Small intestine (tissue), 7 donors: ENCODE results near the gene TRAF7. TPM values are rescaled to one million over a fixed set of nuclear protein-coding genes. Genes with fewer than 3 reads are reported as not detected.
A peak's percentile ranks its signal among the peaks of the same experiment; 100 is the strongest.
"Not testable (repeated sequence)": the region's sequence is repeated elsewhere in the genome, so short reads cannot be mapped to it uniquely, and the experiment has no call there.

Source experiments
- DNase-seq, 2 donors: peaks; one replicate each; pipeline versions ENCODE4 v3.0.0 to v3.0.0-alpha.2; 2013
- FAIRE-seq: peaks from 2 replicates; lab custom pipeline; 2012; peaks lifted over from hg19 to GRCh38; lab: Jason Lieb, UNC
- H3K27ac ChIP-seq, 3 donors: one replicate each; pipeline ENCODE4 v1.5.1; 2013; ENCODE audit warnings: low read length in 2 of 3, mild to moderate bottlenecking in 2 of 3, control low read depth in 1 of 3, inconsistent platforms in 1 of 3, low read depth in 1 of 3, moderate library complexity in 1 of 3
- H3K27me3 ChIP-seq, 3 donors: one replicate each; pipeline ENCODE4 v1.6.1; 2013; ENCODE audit warnings: low read length in 3 of 3, inconsistent platforms in 1 of 3; ENCODE audit not compliant: control insufficient read depth in 3 of 3, insufficient read depth in 3 of 3
- H3K36me3 ChIP-seq, 3 donors: one replicate each; pipeline ENCODE4 v1.6.1; 2013; ENCODE audit warnings: low read length in 3 of 3, inconsistent platforms in 1 of 3, low read depth in 1 of 3, mild to moderate bottlenecking in 1 of 3, moderate library complexity in 1 of 3; ENCODE audit not compliant: control insufficient read depth in 3 of 3, insufficient read depth in 2 of 3
- H3K4me1 ChIP-seq, 3 donors: one replicate each; pipeline ENCODE4 v1.6.1; 2013; ENCODE audit warnings: low read length in 2 of 3, inconsistent platforms in 1 of 3, low read depth in 1 of 3, mild to moderate bottlenecking in 1 of 3, moderate library complexity in 1 of 3; ENCODE audit not compliant: control insufficient read depth in 3 of 3, insufficient read depth in 2 of 3
- H3K4me3 ChIP-seq, 3 donors: one replicate each; pipeline ENCODE4 v1.5.1; 2013; ENCODE audit warnings: low read length in 3 of 3, control low read depth in 1 of 3, inconsistent platforms in 1 of 3, low read depth in 1 of 3, mild to moderate bottlenecking in 1 of 3, moderate library complexity in 1 of 3
- H3K9me3 ChIP-seq, 2 donors: one replicate each; pipeline ENCODE4 v1.6.1; 2013; ENCODE audit warnings: low read depth in 1 of 2, low read length in 1 of 2; ENCODE audit not compliant: control insufficient read depth in 2 of 2, insufficient read depth in 1 of 2
- WGBS, 3 donors: extraction: QIAGEN DNeasy Blood & Tissue Kit; methylation state at CpG; one replicate each; pipeline ENCODE4 v1.1.7; 2013; 5-methylcytosine and 5-hydroxymethylcytosine counted together
- polyA plus RNA-seq, 4 donors: library from polyadenylated mRNA; stranded (reverse) in 3 of 4; unstranded in 1 of 4; fragments of 200-250 nt in 3 of 4; fragments of 120-200 nt in 1 of 4; gene quantifications; one replicate each; pipeline versions ENCODE4 v1.2.1 to v1.2.3, GENCODE V29; 2013
- donor health status: healthy with polysubstance abuse.
- donor health status: control.
- donor health status: control.
- donor health status: Bipolar disorder and iron deficiency.
- donor health status: healthy.

TRAF7 gene
- polyA plus RNA-seq, 4 donors, result 47.6 to 73.4 (median 64.1) TPM

DNA sequence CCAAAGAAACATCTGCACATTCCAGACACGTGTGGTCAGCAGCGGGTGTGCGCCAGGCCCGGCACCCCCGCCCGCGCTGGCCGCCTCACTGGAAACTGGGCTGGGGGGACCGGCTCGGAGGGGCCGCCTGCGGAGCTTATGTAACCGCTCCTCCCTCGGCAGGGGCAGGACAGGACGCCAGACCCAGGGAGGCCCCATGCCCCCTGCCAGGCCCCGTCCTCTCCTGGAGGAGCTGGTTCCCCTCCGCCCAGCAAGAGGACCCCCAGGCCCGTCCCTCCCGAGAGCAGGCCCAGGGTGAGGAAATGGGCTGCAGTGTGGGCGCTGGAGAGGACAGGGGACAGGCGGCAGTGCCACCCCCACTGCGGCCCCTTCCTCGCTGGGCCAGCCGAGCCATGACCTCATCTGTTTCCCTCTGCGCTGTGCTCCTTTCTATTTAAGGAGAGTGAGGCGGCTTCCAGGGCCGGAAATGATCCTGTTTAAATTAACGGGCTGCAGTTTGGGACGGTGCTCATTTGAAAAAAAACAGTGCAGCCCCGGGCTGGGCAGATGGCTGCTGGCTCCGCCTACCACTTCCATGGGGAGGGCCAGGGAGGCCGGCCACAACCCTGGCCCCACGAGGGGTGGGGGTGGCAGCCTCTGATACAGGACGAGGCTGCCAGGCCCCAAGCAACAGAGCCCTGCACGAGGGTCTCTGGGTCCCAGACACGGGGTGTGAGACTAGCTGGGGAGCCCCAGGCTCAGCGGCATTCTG lies 30.7 kb upstream of the TRAF7 start:
- H3K4me1 ChIP-seq, result peaks cover 0 to 29% (median 0%) of the 10 kb centered on the region in 3 donors
- H3K4me3 ChIP-seq, H3K36me3 ChIP-seq, FAIRE-seq, H3K9me3 ChIP-seq, H3K27me3 ChIP-seq: not testable (repeated sequence)
- peak in 1 of 2 donors; percentile 47 for DNase-seq
- H3K27ac ChIP-seq, result peak overlapping the region in 2 of 3 donors; percentile 86 to 93
- WGBS, 3 donors, result 40 to 80% (median 69%) methylated on average over 29 to 37 of the region's 37 CpGs

DNA sequence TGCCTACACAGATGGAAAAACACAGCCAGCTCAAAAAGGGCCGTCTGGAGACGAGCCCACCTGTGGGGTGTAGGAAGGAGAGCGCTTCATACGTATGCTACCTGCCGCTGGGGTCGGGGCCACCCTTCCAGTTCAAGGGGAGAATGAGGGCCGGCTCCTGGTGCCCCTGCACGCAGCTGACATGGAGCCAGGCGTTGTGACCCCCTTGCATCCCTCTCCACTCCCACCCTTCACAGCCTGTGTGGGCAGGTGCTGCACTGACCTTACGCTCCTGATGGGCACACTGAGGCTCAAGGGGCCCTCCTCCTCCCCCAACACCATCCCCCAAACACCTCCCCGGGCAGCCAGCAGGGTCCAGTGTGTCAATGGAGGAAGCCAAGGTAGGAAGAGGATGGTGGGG lies 30.0 kb upstream of the TRAF7 start:
- not testable (repeated sequence) for H3K27me3 ChIP-seq, H3K4me3 ChIP-seq, DNase-seq, FAIRE-seq, H3K9me3 ChIP-seq, H3K36me3 ChIP-seq
- Histone ChIP-seq H3K4me1 (peaks cover 0 to 29% (median 0%) of the 10 kb centered on the region in 3 donors), H3K27ac (peak overlapping the region in 2 of 3 donors; percentile 86 to 93)
- 58 to 85% (median 77%) methylated on average over 6 to 11 of the region's 11 CpGs for WGBS, 3 donors

DNA sequence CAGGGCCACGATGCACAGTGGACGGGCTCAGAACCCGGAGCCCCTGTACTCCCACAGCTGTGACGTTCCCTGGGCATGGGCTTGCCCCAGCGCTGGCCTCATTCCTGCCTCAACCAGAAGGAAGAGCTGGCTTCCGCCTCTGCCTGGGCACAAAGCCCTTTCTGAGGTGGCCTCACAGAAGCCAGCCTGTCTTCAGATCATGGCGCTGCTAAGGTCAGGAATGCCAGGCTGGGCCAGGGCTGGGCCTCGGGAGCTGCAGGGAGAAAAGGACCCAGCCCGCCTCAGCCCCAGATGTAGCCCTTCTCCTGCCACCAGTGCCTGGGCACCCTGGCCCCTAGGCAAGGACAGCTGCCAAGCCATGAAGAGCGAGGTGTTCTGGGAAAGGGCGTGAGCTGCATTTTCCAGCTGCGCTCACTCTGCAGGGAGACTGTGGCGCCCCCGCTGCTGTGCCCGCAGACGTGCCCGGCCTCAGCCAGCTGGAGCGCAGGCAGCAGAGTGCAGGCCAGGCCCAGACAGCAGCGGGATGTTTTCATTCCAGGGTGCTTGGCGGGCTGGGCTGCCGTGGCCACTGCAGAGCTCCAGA lies 29.3 kb upstream of the TRAF7 start:
- not testable (repeated sequence) for FAIRE-seq, H3K9me3 ChIP-seq, H3K27me3 ChIP-seq, H3K4me3 ChIP-seq, H3K36me3 ChIP-seq, DNase-seq
- Histone ChIP-seq H3K4me1 (peaks cover 0 to 29% (median 0%) of the 10 kb centered on the region in 3 donors), H3K27ac (peak overlapping the region in 2 of 3 donors; percentile 86 to 93)
- 63 to 72% (median 65%) methylated on average over 18 to 21 of the region's 21 CpGs for WGBS, 3 donors

DNA sequence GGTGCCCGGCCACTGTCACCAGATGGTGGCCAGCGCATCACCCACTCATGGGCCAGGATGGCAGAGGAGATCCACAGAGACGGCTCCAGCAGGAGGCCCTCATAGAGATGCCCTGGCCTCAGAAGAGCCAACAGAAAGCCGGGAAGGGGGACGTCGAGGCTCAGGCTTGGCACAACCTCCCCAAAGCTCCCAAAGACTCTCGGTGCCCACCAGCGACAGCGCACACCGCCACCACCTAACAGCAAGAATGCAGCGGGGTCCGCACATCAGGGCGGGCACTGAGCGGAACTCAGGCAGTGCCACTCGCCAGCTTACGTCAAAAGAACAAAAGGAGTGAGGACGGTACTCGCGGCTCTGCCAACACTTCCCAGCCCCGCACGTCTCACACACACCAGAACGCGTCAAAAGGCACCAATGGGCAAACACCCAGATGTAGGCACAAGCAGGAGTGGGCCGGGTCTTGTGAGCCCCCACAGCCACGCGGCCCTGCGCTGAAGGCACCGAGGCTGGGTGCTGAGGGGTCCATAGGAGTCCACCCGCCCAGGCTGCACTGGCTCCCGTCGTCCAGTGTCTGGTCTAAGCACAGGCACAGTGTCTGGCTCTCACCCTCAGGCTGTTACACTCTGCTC lies 28.5 kb upstream of the TRAF7 start:
- DNase-seq, H3K9me3 ChIP-seq, FAIRE-seq, H3K4me3 ChIP-seq, H3K36me3 ChIP-seq, H3K27me3 ChIP-seq: not testable (repeated sequence)
- 86 to 95% (median 88%) methylated on average over 29 to 31 of the region's 31 CpGs for WGBS, 3 donors
- Histone ChIP-seq H3K4me1 (peaks cover 0 to 29% (median 0%) of the 10 kb centered on the region in 3 donors), H3K27ac (peak overlapping the region in 2 of 3 donors; percentile 60 to 93)

DNA sequence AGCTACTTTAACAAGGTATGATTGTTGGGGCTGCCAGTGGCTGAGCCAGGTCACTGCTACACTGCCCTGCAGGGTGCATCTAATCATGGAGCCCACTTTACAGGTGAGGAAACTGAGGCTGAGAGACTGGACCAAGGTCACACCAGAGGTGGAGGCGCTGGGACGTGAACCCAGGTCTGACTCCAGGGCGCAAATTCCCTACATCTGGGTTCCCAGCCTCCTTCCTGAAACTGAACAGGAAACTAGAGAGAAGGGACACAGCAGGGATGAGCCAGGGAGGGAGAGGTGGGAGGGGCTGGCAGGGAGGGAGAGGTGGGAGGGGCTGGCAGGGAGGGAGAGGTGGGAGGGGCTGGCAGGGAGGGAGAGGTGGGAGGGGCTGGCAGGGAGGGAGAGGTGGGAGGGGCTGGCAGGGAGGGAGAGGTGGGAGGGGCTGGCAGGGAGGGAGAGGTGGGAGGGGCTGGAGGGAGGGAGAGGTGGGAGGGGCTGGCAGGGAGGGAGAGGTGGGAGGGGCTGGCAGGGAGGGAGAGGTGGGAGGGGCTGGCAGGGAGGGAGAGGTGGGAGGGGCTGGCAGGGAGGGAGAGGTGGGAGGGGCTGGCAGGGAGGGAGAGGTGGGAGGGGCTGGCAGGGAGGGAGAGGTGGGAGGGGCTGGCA lies 27.8 kb upstream of the TRAF7 start:
- WGBS, 3 donors, result 16 to 28% (median 20%) methylated on average over 3 of the region's 3 CpGs
- not testable (repeated sequence) for H3K36me3 ChIP-seq, H3K9me3 ChIP-seq, H3K4me3 ChIP-seq, FAIRE-seq, H3K27me3 ChIP-seq
- H3K27ac ChIP-seq, result peak overlapping the region in 2 of 3 donors; percentile 62 to 93
- peak; percentile 57 to 60 for DNase-seq
- peaks cover 0 to 29% (median 0%) of the 10 kb centered on the region in 3 donors for H3K4me1 ChIP-seq

DNA sequence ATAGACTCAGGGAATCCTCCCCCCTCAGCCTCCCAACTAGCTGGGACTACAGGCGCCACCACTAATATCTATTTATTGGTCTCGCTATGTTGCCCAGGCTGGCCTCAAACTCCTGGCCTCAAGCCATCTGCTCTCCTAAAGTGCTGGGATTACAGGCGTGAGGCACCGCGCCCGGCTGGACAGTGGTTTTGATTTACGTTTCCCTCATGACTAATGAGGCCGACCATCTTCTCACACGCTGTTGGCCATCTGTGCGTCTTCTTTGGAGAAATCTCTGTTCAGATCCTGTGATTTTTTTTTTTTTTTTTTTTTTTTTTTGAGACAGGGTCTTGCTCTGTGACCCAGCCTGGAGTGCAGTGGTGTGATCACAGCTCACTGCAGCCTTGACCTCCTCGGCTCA lies 26.3 kb upstream of the TRAF7 start:
- WGBS, 3 donors, result 69 to 79% (median 71%) methylated on average over 9 of the region's 11 CpGs
- H3K27ac ChIP-seq, FAIRE-seq, H3K9me3 ChIP-seq, H3K36me3 ChIP-seq, H3K4me3 ChIP-seq, DNase-seq, H3K27me3 ChIP-seq: not testable (repeated sequence)
- peaks cover 0 to 29% (median 0%) of the 10 kb centered on the region in 3 donors for H3K4me1 ChIP-seq

DNA sequence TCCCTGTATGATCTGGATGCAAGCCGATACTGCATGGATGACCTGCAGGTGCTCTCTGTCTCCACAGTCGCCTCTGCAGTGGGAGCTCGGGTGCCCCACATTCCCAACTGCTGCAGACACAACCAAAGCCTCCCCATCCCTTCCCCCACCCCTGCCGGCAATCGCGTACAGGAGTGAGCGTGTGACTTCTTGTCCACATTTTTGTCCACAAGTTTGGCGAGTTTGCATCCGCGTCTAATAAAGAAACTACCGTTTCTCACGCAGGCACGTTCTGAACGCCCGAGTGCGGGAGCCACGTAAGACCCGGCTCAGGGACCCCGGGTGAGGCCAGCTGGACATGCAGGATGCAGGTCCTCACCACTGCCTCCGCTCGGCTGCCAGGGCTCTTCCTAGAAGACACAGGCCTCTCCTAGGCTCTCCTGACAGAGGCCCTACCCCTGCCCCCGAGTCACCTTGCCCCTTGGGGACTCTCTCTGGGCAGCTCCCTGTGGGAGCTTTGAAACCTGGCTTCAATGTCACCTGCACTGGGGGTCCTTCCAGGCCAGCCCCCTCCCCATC lies 25.6 kb upstream of the TRAF7 start:
- H3K9me3 ChIP-seq, H3K4me3 ChIP-seq, H3K36me3 ChIP-seq, H3K27me3 ChIP-seq, FAIRE-seq, DNase-seq, H3K27ac ChIP-seq: not testable (repeated sequence)
- peaks cover 0 to 23% (median 0%) of the 10 kb centered on the region in 3 donors for H3K4me1 ChIP-seq
- WGBS, 3 donors, result 72 to 87% (median 86%) methylated on average over 22 of the region's 22 CpGs

DNA sequence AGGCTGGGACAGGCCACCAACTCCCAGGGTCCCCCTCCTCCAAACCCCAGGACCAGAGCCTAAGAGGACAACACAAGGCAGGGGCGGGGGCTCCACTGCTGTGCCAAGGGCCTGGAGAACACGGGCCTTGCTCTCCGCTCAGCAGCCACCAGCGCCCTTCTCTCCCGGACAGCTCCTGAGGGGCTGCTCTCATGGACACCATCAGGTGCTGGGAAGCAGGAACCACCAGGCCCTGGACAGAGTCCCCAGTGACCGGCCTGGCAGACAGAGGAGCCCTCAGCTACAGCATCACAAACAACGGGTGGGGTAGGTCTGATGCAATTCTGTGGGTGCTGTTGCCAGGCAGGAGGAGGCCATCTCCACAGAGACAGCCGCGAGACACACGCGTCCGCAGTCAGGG lies 21.8 kb upstream of the TRAF7 start:
- H3K9me3 ChIP-seq, H3K4me3 ChIP-seq, H3K36me3 ChIP-seq, FAIRE-seq, DNase-seq, H3K27me3 ChIP-seq, H3K27ac ChIP-seq, H3K4me1 ChIP-seq: not testable (repeated sequence)
- WGBS, 3 donors, result 64 to 92% (median 80%) methylated on average over 1 to 7 of the region's 12 CpGs
